ENCODE measurements around the gene ELAPOR1.

GRCh38 chr1:109137958-109138357 is 24.0 kb downstream of the ELAPOR1 start:
- TF ChIP-seq EZH2 (IDR thresholded peaks at IDR 0.05) (no peak), POLR2AphosphoS5 (IDR thresholded peaks at IDR 0.05; ENCODE audit: borderline replicate concordance, low read depth, low read length) (no peak)

All from SK-N-MC (cell line).